SK-N-SH (cell line): Measurements from ENCODE around the gene MFAP1. TPM values are rescaled to one million over a fixed set of nuclear protein-coding genes. Genes with fewer than 3 reads are reported as not detected.

Experiments used
- CTCF ChIA-PET: fragments of 300-600, 350-600 bp; formaldehyde crosslinking; extraction: SDS; loops from one replicate; lab custom pipeline; 2021; lab: Yijun Ruan, JAX
- POLR2A ChIA-PET: fragments of 350-600 bp; sonication (Branson Sonifier 250); formaldehyde crosslinking; extraction: SDS; loops from one replicate; lab custom pipeline; 2020; ENCODE audit warnings: antibody characterized with exemption, inconsistent platforms; lab: Yijun Ruan, JAX
- DNase-seq: peaks from one replicate; pipeline ENCODE4 v3.0.0; 2012
- H2AFZ ChIP-seq: fragments of 200-600 bp; sonication (generic); 2 replicates; pipeline ENCODE4 v1.8.1; 2016; ENCODE audit warnings: antibody characterized with exemption, mild to moderate bottlenecking, low read depth
- H3F3A ChIP-seq: fragments of 200-600 bp; sonication (generic); replicated peaks from 2 replicates; pipeline ENCODE3; 2016; ENCODE audit warnings: antibody characterized with exemption, mild to moderate bottlenecking; ENCODE audit not compliant: insufficient read depth
- H3K27ac ChIP-seq, 2 experiments: fragments of 200-500 bp in 1 of 2; fragments of 200-600 bp in 1 of 2; sonication (Bioruptor generic) in 1 of 2; sonication (generic), shearing (Covaris generic) in 1 of 2; 2 replicates each; pipeline versions ENCODE4 v1.5.1 to v1.6.1; 2014 to 2016; ENCODE audit warnings: low read depth in 2 of 2, inconsistent platforms in 1 of 2, low read length in 1 of 2, mild to moderate bottlenecking in 1 of 2, mixed read lengths in 1 of 2
- H3K27me3 ChIP-seq: fragments of 200-600 bp; sonication (generic), shearing (Covaris generic); 2 replicates; pipeline ENCODE4 v1.6.1; 2016; ENCODE audit warnings: mixed run types; ENCODE audit not compliant: insufficient read depth
- H3K36me3 ChIP-seq, 2 experiments: fragments of 200-500 bp in 1 of 2; fragments of 200-600 bp in 1 of 2; sonication (Bioruptor generic) in 1 of 2; sonication (generic) in 1 of 2; replicated peaks in 1 of 2; 2 replicates each; pipeline versions ENCODE3 to v1.5.1; 2014 to 2016; ENCODE audit warnings: low read length in 1 of 2, mild to moderate bottlenecking in 1 of 2; ENCODE audit not compliant: insufficient read depth in 2 of 2, control insufficient read depth in 1 of 2
- H3K4me1 ChIP-seq, 2 experiments: fragments of 200-500 bp in 1 of 2; fragments of 200-600 bp in 1 of 2; sonication (Bioruptor generic) in 1 of 2; sonication (generic), shearing (Covaris generic) in 1 of 2; 2 replicates each; pipeline versions ENCODE4 v1.5.1 to v1.6.1; 2014 to 2016; ENCODE audit warnings: low read depth in 1 of 2, low read length in 1 of 2, mixed run types in 1 of 2; ENCODE audit not compliant: insufficient read depth in 2 of 2, control insufficient read depth in 1 of 2
- H3K4me2 ChIP-seq: fragments of 200-600 bp; sonication (generic), shearing (Covaris generic); 2 replicates; pipeline ENCODE4 v1.6.1; 2017; ENCODE audit warnings: mixed run types
- H3K4me3 ChIP-seq, 2 experiments: fragments of 200-500 bp in 1 of 2; fragments of 200-600 bp in 1 of 2; sonication (Bioruptor generic) in 1 of 2; sonication (generic), shearing (Covaris generic) in 1 of 2; 2 replicates each; pipeline versions ENCODE4 v1.5.1 to v1.8.1; 2014 to 2016; ENCODE audit warnings: low read depth in 2 of 2, inconsistent platforms in 1 of 2, low read length in 1 of 2, mild to moderate bottlenecking in 1 of 2, mixed read lengths in 1 of 2, moderate library complexity in 1 of 2
- H3K79me2 ChIP-seq: fragments of 200-600 bp; sonication (generic); 2 replicates; pipeline ENCODE4 v1.8.1; 2017; ENCODE audit warnings: mild to moderate bottlenecking; ENCODE audit not compliant: insufficient read depth
- H3K9ac ChIP-seq: fragments of 200-600 bp; sonication (generic); 2 replicates; pipeline ENCODE4 v1.6.1; 2017; ENCODE audit warnings: mixed run types
- H3K9me2 ChIP-seq: fragments of 200-600 bp; sonication (generic); 2 replicates; pipeline ENCODE4 v1.6.1; 2017; ENCODE audit warnings: mixed run types
- H3K9me3 ChIP-seq: fragments of 200-600 bp; sonication (generic); 2 replicates; pipeline ENCODE4 v1.6.1; 2017; ENCODE audit warnings: mixed run types, mild to moderate bottlenecking, moderate library complexity
- H4K20me1 ChIP-seq: fragments of 200-600 bp; sonication (generic); 2 replicates; pipeline ENCODE4 v1.6.1; 2017; ENCODE audit warnings: mild to moderate bottlenecking, mixed run types; ENCODE audit not compliant: insufficient read depth
- CHD2 ChIP-seq: fragments of 150-350 bp; IDR thresholded peaks from 2 replicates; pipeline ENCODE4 v1.6.1; 2018; ENCODE audit warnings: low read length; ENCODE audit not compliant: partially characterized antibody
- CTCF ChIP-seq: fragments of 200-600 bp; sonication (generic); IDR thresholded peaks from 2 replicates; pipeline ENCODE4 v1.6.1; 2017; ENCODE audit warnings: antibody characterized with exemption, mild to moderate bottlenecking, moderate library complexity
- FOSL2 ChIP-seq: IDR thresholded peaks from 2 replicates; pipeline ENCODE4 v1.4.0; 2012; ENCODE audit warnings: low read depth, mild to moderate bottlenecking, moderate library complexity, borderline replicate concordance
- FOXJ3 ChIP-seq: sonication (generic); formaldehyde crosslinking; IDR thresholded peaks from 2 replicates; pipeline ENCODE4 v1.5.1; 2020; ENCODE audit warnings: mild to moderate bottlenecking, missing genetic modification reagents
- GABPA ChIP-seq: IDR thresholded peaks from 2 replicates; pipeline ENCODE4 v1.4.0; 2012; ENCODE audit warnings: low read depth, mild to moderate bottlenecking
- GATA2 ChIP-seq: sonication (generic); formaldehyde crosslinking; IDR thresholded peaks from 2 replicates; pipeline ENCODE4 v1.5.0; 2020; ENCODE audit warnings: mild to moderate bottlenecking, missing genetic modification reagents
- IRF3 ChIP-seq: fragments of 150-350 bp; IDR thresholded peaks from 2 replicates; pipeline ENCODE4 v1.6.1; 2016; ENCODE audit warnings: mild to moderate bottlenecking, low read depth, low read length
- JUND ChIP-seq: IDR thresholded peaks from 2 replicates; pipeline ENCODE4 v1.4.0; 2012
- MAX ChIP-seq: IDR thresholded peaks from 2 replicates; pipeline ENCODE4 v1.4.0; 2012; ENCODE audit warnings: low read depth
- MXI1 ChIP-seq: IDR thresholded peaks from 2 replicates; pipeline ENCODE4 v1.6.1; 2012; ENCODE audit warnings: mild to moderate bottlenecking, low read depth, low read length, improper control_type of control experiment
- PBX3 ChIP-seq: IDR thresholded peaks from 2 replicates; pipeline ENCODE4; 2012
- POLR2AphosphoS5 ChIP-seq: IDR thresholded peaks from 2 replicates; pipeline ENCODE4 v1.6.1; 2012; ENCODE audit warnings: low read depth, low read length
- RCOR1 ChIP-seq: fragments of 150-350 bp; IDR thresholded peaks from 2 replicates; pipeline ENCODE4 v1.6.1; 2017; ENCODE audit warnings: antibody characterized with exemption, low read length
- REST ChIP-seq: IDR thresholded peaks from 2 replicates; pipeline ENCODE4 v1.6.1; 2012; ENCODE audit warnings: mild to moderate bottlenecking, low read depth, low read length, moderate library complexity
- RFX5 ChIP-seq: IDR thresholded peaks from 2 replicates; pipeline ENCODE4 v1.6.1; 2012; ENCODE audit warnings: mild to moderate bottlenecking, improper control_type of control experiment, low read length
- RXRA ChIP-seq: IDR thresholded peaks from 2 replicates; pipeline ENCODE4 v1.4.0; 2012; ENCODE audit warnings: low read depth, mild to moderate bottlenecking, borderline replicate concordance
- SMC3 ChIP-seq: IDR thresholded peaks from 2 replicates; pipeline ENCODE4 v1.6.1; 2012; ENCODE audit warnings: low read depth, low read length, improper control_type of control experiment
- TAF1 ChIP-seq: IDR thresholded peaks from 2 replicates; pipeline ENCODE4 v1.6.1; 2012; ENCODE audit warnings: low read depth, mild to moderate bottlenecking, low read length, moderate library complexity, borderline replicate concordance
- TCF12 ChIP-seq: IDR thresholded peaks from 2 replicates; pipeline ENCODE4 v1.4.0; 2012
- USF1 ChIP-seq: IDR thresholded peaks from 2 replicates; pipeline ENCODE4 v1.4.0; 2012; ENCODE audit warnings: low read depth, borderline replicate concordance
- YY1 ChIP-seq: IDR thresholded peaks from 2 replicates; pipeline ENCODE4 v1.4.0; 2012; ENCODE audit warnings: low read depth, mild to moderate bottlenecking
- WGBS: methylation state at CpG from one replicate; pipeline ENCODE4 v1.1.6; 2017; ENCODE audit warnings: low lambda C conversion rate; 5-methylcytosine and 5-hydroxymethylcytosine counted together
- polyA plus RNA-seq, 3 experiments: library from polyadenylated mRNA; depleted of rRNA; stranded (reverse); fragments of >200 nt; gene quantifications; 2 replicates each; pipeline ENCODE4 v1.2.3, GENCODE V29; 2012

Gene MFAP1
- polyA plus RNA-seq, 1 of the 3 experiments (the other 2 are of a cell fraction), result 16.5 TPM

- Histone ChIP-seq H4K20me1 (no peaks in the 10 kb centered on the region), H3K9me2 (no peaks in the 10 kb centered on the region), H3F3A (peaks cover 10% of the 10 kb centered on the region), H3K36me3 (peaks cover 6 to 33% of the 10 kb centered on the region in 2 experiments), H3K9ac (no peak overlapping the region), H3K4me1 (no peaks in the 10 kb centered on the region), H2AFZ (no peak overlapping the region), H3K27me3 (no peaks in the 10 kb centered on the region), H3K4me3 (no peak overlapping the region), H3K27ac (no peak overlapping the region), H3K4me2 (no peak overlapping the region), H3K9me3 (no peaks in the 10 kb centered on the region), H3K79me2 (no peaks in the 10 kb centered on the region)
- DNase-seq, result no peak
- POLR2A ChIA-PET, result no interaction called here
- WGBS, result 98% methylated on average over 6 of the region's 6 CpGs
- TF ChIP-seq RXRA (no peak), YY1 (no peak)
- CTCF ChIA-PET, result no interaction called here
Measured at GRCh38 chr15:43854801-43855200, 30.3 kb upstream of the MFAP1 start.

GRCh38 chr15:43852607-43853006 lies 28.1 kb upstream of the MFAP1 start:
- no peaks in the 10 kb centered on the region for H3K9me2 ChIP-seq
- H3K4me2 ChIP-seq, result no peak overlapping the region
- H3K27ac ChIP-seq, result no peak overlapping the region
- peaks cover 10% of the 10 kb centered on the region for H3F3A ChIP-seq
- no peaks in the 10 kb centered on the region for H3K9me3 ChIP-seq
- H3K4me1 ChIP-seq, result no peaks in the 10 kb centered on the region
- no peak overlapping the region for H3K4me3 ChIP-seq
- POLR2A ChIA-PET, result no interaction called here
- H3K9ac ChIP-seq, result no peak overlapping the region
- no peak overlapping the region for H2AFZ ChIP-seq
- no peak for DNase-seq
- WGBS, result 95% methylated on average over 4 of the region's 4 CpGs
- CTCF ChIA-PET, result no interaction called here
- no peaks in the 10 kb centered on the region for H3K27me3 ChIP-seq
- H3K36me3 ChIP-seq, result peaks cover 0 to 25% of the 10 kb centered on the region in 2 experiments
- TF ChIP-seq POLR2AphosphoS5 (no peak), IRF3 (no peak), MXI1 (no peak), RCOR1 (no peak), MAX (no peak), FOXJ3 (CRISPR knock-in tag) (no peak), FOSL2 (no peak), GATA2 (CRISPR knock-in tag) (no peak), USF1 (no peak), RFX5 (no peak), CTCF (no peak), PBX3 (no peak), TCF12 (no peak), GABPA (no peak), SMC3 (no peak), REST (no peak), TAF1 (no peak), JUND (no peak), RXRA (no peak), CHD2 (no peak)
- TF ChIP-seq, all 33 proteins: peak for 0
- Histone ChIP-seq H3K79me2 (no peaks in the 10 kb centered on the region), H4K20me1 (no peaks in the 10 kb centered on the region)
